Measurements from ENCODE around the gene PLVAP.

PLVAP gene

GRCh38 chr19:17302391-17303166 lies 74.6 kb downstream of the PLVAP start:
- no peak for DNase-seq (ENCODE audit: low spot score)

All from germinal center (tissue), 1 donor.